Natural killer cell treated with Interleukin-12 subunit alpha and Interleukin-12 subunit beta and Interleukin-15 and Interleukin-18, amount 100 ng/mL, for 72 hours (primary cell): ENCODE results near the gene CDK5R2. TPM values are rescaled to one million over a fixed set of nuclear protein-coding genes. Genes with fewer than 3 reads are reported as not detected.
A peak's percentile ranks its signal among the peaks of the same experiment; 100 is the strongest.

Experiments used
- ATAC-seq, 2 donors: fragments of 150-1000 bp; cut with Tn5 transposase in 1 of 2; sonication (Bioruptor Pico), chemical (Tn5 transposase) in 1 of 2; 2 replicates each; pipeline ENCODE4 v1.10.0; 2021
- DNase-seq: peaks from one replicate; pipeline ENCODE4 v3.0.0; 2022; ENCODE audit warnings: low spot score
- H3K27ac Mint-ChIP-seq, 2 donors: 1 replicate in 1 of 2; 2 replicates in 1 of 2; pipeline ENCODE4 v1.8.0; 2022; ENCODE audit warnings: mixed read lengths in 2 of 2, mild to moderate bottlenecking in 1 of 2, moderate library complexity in 1 of 2
- H3K27me3 Mint-ChIP-seq, 2 donors: 1 replicate in 1 of 2; 2 replicates in 1 of 2; pipeline ENCODE4 v1.8.0; 2022; ENCODE audit warnings: mixed read lengths in 2 of 2
- H3K36me3 Mint-ChIP-seq: one replicate; pipeline ENCODE4 v1.8.0; 2022; ENCODE audit warnings: mixed read lengths
- H3K4me1 Mint-ChIP-seq, 2 donors: 1 replicate in 1 of 2; 2 replicates in 1 of 2; pipeline ENCODE4 v1.8.0; 2022; ENCODE audit warnings: low read depth in 2 of 2, mixed read lengths in 2 of 2, mild to moderate bottlenecking in 1 of 2
- H3K4me3 Mint-ChIP-seq: one replicate; pipeline ENCODE4 v1.8.0; 2022; ENCODE audit warnings: mixed read lengths
- H3K9me3 Mint-ChIP-seq: 2 replicates; pipeline ENCODE4 v1.8.0; 2022; ENCODE audit warnings: mixed read lengths
- total RNA-seq, 2 donors: library from RNA; stranded (reverse); gene quantifications; one replicate each; pipeline ENCODE4 v1.2.3, GENCODE V29; 2022

Gene CDK5R2
- total RNA-seq, 2 donors from 2014 or later = not detected

- Mint-ChIP-seq H3K4me1 (peaks cover 7 to 13% of the 10 kb centered on the region in 2 donors), H3K9me3 (no peaks in the 10 kb centered on the region), H3K27me3 (peaks cover 44 to 74% of the 10 kb centered on the region in 2 donors), H3K27ac (no peak overlapping the region), H3K4me3 (peak overlapping the region; percentile 51), H3K36me3 (no peaks in the 10 kb centered on the region)
- ATAC-seq (peak; percentile 85 to 88), DNase-seq (peak; percentile 84)
Measured at GRCh38 chr2:218979846-218980734, 20.6 kb downstream of the CDK5R2 start.

- ATAC-seq (no peak), DNase-seq (no peak)
- Mint-ChIP-seq H3K27ac (no peak overlapping the region), H3K36me3 (no peaks in the 10 kb centered on the region), H3K27me3 (peaks cover 41 to 71% of the 10 kb centered on the region in 2 donors), H3K4me3 (peak overlapping the region; percentile 68), H3K9me3 (no peaks in the 10 kb centered on the region), H3K4me1 (peaks cover 7 to 13% of the 10 kb centered on the region in 2 donors)
Measured at GRCh38 chr2:218980735-218981389, 21.4 kb downstream of the CDK5R2 start.

- Mint-ChIP-seq H3K9me3 (no peaks in the 10 kb centered on the region), H3K36me3 (no peaks in the 10 kb centered on the region), H3K27ac (no peak overlapping the region), H3K4me3 (peak overlapping the region; percentile 68), H3K4me1 (peaks cover 7 to 13% of the 10 kb centered on the region in 2 donors), H3K27me3 (peaks cover 42 to 71% of the 10 kb centered on the region in 2 donors)
- DNase-seq (no peak), ATAC-seq (no peak)
Measured at GRCh38 chr2:218981390-218981880, 22.0 kb downstream of the CDK5R2 start.

GRCh38 chr2:218981881-218982585 lies 22.6 kb downstream of the CDK5R2 start:
- H3K27ac Mint-ChIP-seq = no peak overlapping the region
- no peak overlapping the region for H3K4me3 Mint-ChIP-seq
- no peaks in the 10 kb centered on the region for H3K9me3 Mint-ChIP-seq
- no peak for DNase-seq
- peaks cover 45 to 71% of the 10 kb centered on the region in 2 donors for H3K27me3 Mint-ChIP-seq
- ATAC-seq = peak in 1 of 2 donors; percentile 25
- peaks cover 7 to 13% of the 10 kb centered on the region in 2 donors for H3K4me1 Mint-ChIP-seq
- H3K36me3 Mint-ChIP-seq = no peaks in the 10 kb centered on the region

- no peak for DNase-seq
- Mint-ChIP-seq H3K36me3 (no peaks in the 10 kb centered on the region), H3K4me3 (no peak overlapping the region), H3K9me3 (no peaks in the 10 kb centered on the region), H3K4me1 (peaks cover 7 to 13% of the 10 kb centered on the region in 2 donors), H3K27me3 (peaks cover 45 to 71% of the 10 kb centered on the region in 2 donors), H3K27ac (no peak overlapping the region)
- ATAC-seq = no peak
Measured at GRCh38 chr2:218982586-218983262, 23.3 kb downstream of the CDK5R2 start.

GRCh38 chr2:218983263-218983933 lies 23.9 kb downstream of the CDK5R2 start:
- DNase-seq (no peak), ATAC-seq (no peak)
- Mint-ChIP-seq H3K4me1 (peaks cover 7 to 13% of the 10 kb centered on the region in 2 donors), H3K27ac (no peak overlapping the region), H3K27me3 (peaks cover 43 to 71% of the 10 kb centered on the region in 2 donors), H3K4me3 (no peak overlapping the region), H3K36me3 (no peaks in the 10 kb centered on the region), H3K9me3 (no peaks in the 10 kb centered on the region)

- H3K36me3 Mint-ChIP-seq = no peaks in the 10 kb centered on the region
- peaks cover 7 to 13% of the 10 kb centered on the region in 2 donors for H3K4me1 Mint-ChIP-seq
- H3K27me3 Mint-ChIP-seq = peaks cover 44 to 70% of the 10 kb centered on the region in 2 donors
- no peak overlapping the region for H3K4me3 Mint-ChIP-seq
- no peaks in the 10 kb centered on the region for H3K9me3 Mint-ChIP-seq
- no peak overlapping the region for H3K27ac Mint-ChIP-seq
- no peak for ATAC-seq
- no peak for DNase-seq
Measured at GRCh38 chr2:218983934-218984238, 24.4 kb downstream of the CDK5R2 start.

GRCh38 chr2:218984239-218985020 lies 25.0 kb downstream of the CDK5R2 start:
- Mint-ChIP-seq H3K36me3 (no peaks in the 10 kb centered on the region), H3K27me3 (peaks cover 50 to 71% of the 10 kb centered on the region in 2 donors), H3K4me1 (peaks cover 7 to 13% of the 10 kb centered on the region in 2 donors), H3K9me3 (no peaks in the 10 kb centered on the region), H3K4me3 (no peak overlapping the region), H3K27ac (no peak overlapping the region)
- ATAC-seq (no peak), DNase-seq (no peak)

GRCh38 chr2:218985021-218985324 lies 25.5 kb downstream of the CDK5R2 start, which contains the start of gene FEV:
Gene FEV, minus strand, starts transcription at chr2:218985184. Its CDS starts 109 bp downstream, at chr2:218985075.
- Mint-ChIP-seq H3K9me3 (no peaks in the 10 kb centered on the region), H3K27me3 (peaks cover 52 to 73% of the 10 kb centered on the region in 2 donors), H3K4me1 (peaks cover 7 to 12% of the 10 kb centered on the region in 2 donors), H3K4me3 (no peak within 1 kb of the TSS), H3K27ac (no peak within 1 kb of the TSS), H3K36me3 (no peaks in the 10 kb centered on the region)
- DNase-seq (no peak), ATAC-seq (no peak)

- Mint-ChIP-seq H3K27ac (no peak overlapping the region), H3K9me3 (no peaks in the 10 kb centered on the region), H3K4me1 (peaks cover 7 to 9% of the 10 kb centered on the region in 2 donors), H3K4me3 (no peak overlapping the region), H3K36me3 (no peaks in the 10 kb centered on the region), H3K27me3 (peaks cover 52 to 73% of the 10 kb centered on the region in 2 donors)
- no peak for DNase-seq
- ATAC-seq = no peak
Measured at GRCh38 chr2:218985325-218986091, 26.0 kb downstream of the CDK5R2 start.

- Mint-ChIP-seq H3K4me3 (no peak overlapping the region), H3K36me3 (no peaks in the 10 kb centered on the region), H3K4me1 (peaks cover 2 to 5% of the 10 kb centered on the region in 2 donors), H3K27me3 (peaks cover 52 to 74% of the 10 kb centered on the region in 2 donors), H3K9me3 (no peaks in the 10 kb centered on the region), H3K27ac (no peak overlapping the region)
- DNase-seq = no peak
- no peak for ATAC-seq
Measured at GRCh38 chr2:218986148-218986761, 26.8 kb downstream of the CDK5R2 start.
